ENCODE results near the gene TRAPPC3. TPM values are rescaled to one million over a fixed set of nuclear protein-coding genes. Genes with fewer than 3 reads are reported as not detected.
A peak's percentile ranks its signal among the peaks of the same experiment; 100 is the strongest.

Gene TRAPPC3
- total RNA-seq, 1 donor: 111 TPM

GRCh38 chr1:36094621-36095061, 54.6 kb downstream of the TRAPPC3 start:
- Histone ChIP-seq H3K27me3 (ENCODE audit: insufficient read depth, low read length) (no peaks in the 10 kb centered on the region), H3K27ac (ENCODE audit: low read depth, low read length) (no peak overlapping the region), H4K20me1 (ENCODE audit: insufficient read depth, low read length) (peaks cover 10% of the 10 kb centered on the region), H3K79me2 (ENCODE audit: insufficient read depth, low read length) (peaks cover 32% of the 10 kb centered on the region), H3K4me3 (ENCODE audit: insufficient read depth, low read length) (no peak overlapping the region), H3K4me1 (ENCODE audit: insufficient read depth, low read length) (peaks cover 8% of the 10 kb centered on the region), H3K36me3 (ENCODE audit: insufficient read depth, low read length) (peaks cover 44% of the 10 kb centered on the region), H3K4me2 (ENCODE audit: insufficient read depth, low read length) (no peak overlapping the region), H2AFZ (ENCODE audit: low read length) (no peak overlapping the region), H3K9me3 (ENCODE audit: low read depth, low read length) (no peaks in the 10 kb centered on the region)
- no peak for DNase-seq (ENCODE audit: insufficient read length, low spot score, missing footprints)
- TF ChIP-seq, protein P1, sequence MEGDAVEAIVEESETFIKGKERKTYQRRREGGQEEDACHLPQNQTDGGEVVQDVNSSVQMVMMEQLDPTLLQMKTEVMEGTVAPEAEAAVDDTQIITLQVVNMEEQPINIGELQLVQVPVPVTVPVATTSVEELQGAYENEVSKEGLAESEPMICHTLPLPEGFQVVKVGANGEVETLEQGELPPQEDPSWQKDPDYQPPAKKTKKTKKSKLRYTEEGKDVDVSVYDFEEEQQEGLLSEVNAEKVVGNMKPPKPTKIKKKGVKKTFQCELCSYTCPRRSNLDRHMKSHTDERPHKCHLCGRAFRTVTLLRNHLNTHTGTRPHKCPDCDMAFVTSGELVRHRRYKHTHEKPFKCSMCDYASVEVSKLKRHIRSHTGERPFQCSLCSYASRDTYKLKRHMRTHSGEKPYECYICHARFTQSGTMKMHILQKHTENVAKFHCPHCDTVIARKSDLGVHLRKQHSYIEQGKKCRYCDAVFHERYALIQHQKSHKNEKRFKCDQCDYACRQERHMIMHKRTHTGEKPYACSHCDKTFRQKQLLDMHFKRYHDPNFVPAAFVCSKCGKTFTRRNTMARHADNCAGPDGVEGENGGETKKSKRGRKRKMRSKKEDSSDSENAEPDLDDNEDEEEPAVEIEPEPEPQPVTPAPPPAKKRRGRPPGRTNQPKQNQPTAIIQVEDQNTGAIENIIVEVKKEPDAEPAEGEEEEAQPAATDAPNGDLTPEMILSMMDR (IDR thresholded peaks at IDR 0.05; ENCODE audit: extremely low read depth, low read depth, low read length): no peak

DNA sequence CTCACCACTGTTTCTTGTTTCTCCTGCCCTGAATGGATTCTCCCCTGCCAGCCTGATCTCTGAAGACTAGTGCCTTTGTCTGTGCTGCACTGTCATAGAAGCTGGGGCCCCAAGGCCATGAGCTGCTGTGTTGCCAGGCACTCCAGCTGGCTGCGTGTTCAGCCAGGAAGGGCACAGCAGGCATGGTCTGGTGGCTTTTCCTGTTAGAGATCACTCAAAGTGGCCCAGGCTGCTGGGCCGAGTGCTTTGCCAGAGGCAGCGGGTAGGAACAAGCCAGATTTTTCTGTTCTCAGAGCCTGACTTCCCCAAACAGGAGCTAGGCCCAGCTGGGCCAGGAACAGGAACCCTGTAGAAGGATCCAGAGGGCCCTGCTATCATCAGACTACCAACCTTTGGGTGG, 55.4 kb downstream of the TRAPPC3 start:
- no peak for DNase-seq (ENCODE audit: insufficient read length, low spot score, missing footprints)
- H4K20me1 ChIP-seq (ENCODE audit: insufficient read depth, low read length): peaks cover 10% of the 10 kb centered on the region
- no peak overlapping the region for H2AFZ ChIP-seq (ENCODE audit: low read length)
- H3K9me3 ChIP-seq (ENCODE audit: low read depth, low read length): no peaks in the 10 kb centered on the region
- no peak overlapping the region for H3K27ac ChIP-seq (ENCODE audit: low read depth, low read length)
- TF ChIP-seq, protein P1 (IDR thresholded peaks at IDR 0.05; ENCODE audit: extremely low read depth, low read depth, low read length): no peak
- no peaks in the 10 kb centered on the region for H3K27me3 ChIP-seq (ENCODE audit: insufficient read depth, low read length)
- no peak overlapping the region for H3K4me3 ChIP-seq (ENCODE audit: insufficient read depth, low read length)
- H3K4me2 ChIP-seq (ENCODE audit: insufficient read depth, low read length): no peak overlapping the region
- peaks cover 12% of the 10 kb centered on the region for H3K4me1 ChIP-seq (ENCODE audit: insufficient read depth, low read length)
- H3K36me3 ChIP-seq (ENCODE audit: insufficient read depth, low read length): peaks cover 44% of the 10 kb centered on the region
- peaks cover 39% of the 10 kb centered on the region for H3K79me2 ChIP-seq (ENCODE audit: insufficient read depth, low read length)

DNA sequence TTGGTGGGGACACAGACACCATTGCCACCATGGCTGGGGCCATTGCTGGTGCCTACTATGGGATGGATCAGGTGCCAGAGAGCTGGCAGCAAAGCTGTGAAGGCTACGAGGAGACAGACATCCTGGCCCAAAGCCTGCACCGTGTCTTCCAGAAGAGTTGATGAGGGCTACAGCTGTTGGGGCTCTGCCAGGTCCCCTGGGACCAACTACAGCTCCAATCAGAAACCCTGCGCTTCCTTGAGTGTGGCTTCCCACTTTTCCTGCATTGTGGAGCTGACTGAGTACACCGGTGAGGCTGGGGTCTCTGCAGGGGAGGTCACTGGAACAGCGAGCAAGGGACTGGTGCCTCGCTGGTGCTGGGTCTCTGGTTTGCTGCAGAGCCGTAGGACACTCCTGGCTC, 56.1 kb downstream of the TRAPPC3 start:
- TF ChIP-seq, protein P1 (IDR thresholded peaks at IDR 0.05; ENCODE audit: extremely low read depth, low read depth, low read length): no peak
- peaks cover 44% of the 10 kb centered on the region for H3K36me3 ChIP-seq (ENCODE audit: insufficient read depth, low read length)
- no peak overlapping the region for H2AFZ ChIP-seq (ENCODE audit: low read length)

DNA sequence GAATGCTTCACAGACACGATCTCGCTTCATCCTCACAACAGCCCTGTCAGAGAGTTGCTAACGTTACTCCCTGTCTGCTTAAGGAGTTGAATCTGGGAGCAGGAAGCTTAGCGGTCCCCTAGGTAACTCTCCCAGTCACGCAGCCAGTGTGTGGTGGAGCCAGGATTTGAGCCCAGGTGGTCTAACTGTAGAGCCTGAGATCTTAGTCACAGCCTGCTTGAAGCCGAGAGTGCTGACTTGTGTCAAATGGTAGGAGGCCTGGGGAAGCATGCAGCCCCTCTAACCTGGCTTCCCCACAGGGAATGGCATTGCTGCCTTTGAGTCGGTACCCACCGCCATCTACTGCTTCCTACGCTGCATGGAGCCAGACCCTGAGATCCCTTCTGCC, 56.5 kb downstream of the TRAPPC3 start:
- peaks cover 12% of the 10 kb centered on the region for H3K4me1 ChIP-seq (ENCODE audit: insufficient read depth, low read length)
- H3K27ac ChIP-seq (ENCODE audit: low read depth, low read length): no peak overlapping the region
- no peak for DNase-seq (ENCODE audit: insufficient read length, low spot score, missing footprints)
- no peak overlapping the region for H3K4me3 ChIP-seq (ENCODE audit: insufficient read depth, low read length)
- no peak overlapping the region for H3K4me2 ChIP-seq (ENCODE audit: insufficient read depth, low read length)
- no peaks in the 10 kb centered on the region for H3K9me3 ChIP-seq (ENCODE audit: low read depth, low read length)
- H3K79me2 ChIP-seq (ENCODE audit: insufficient read depth, low read length): peaks cover 41% of the 10 kb centered on the region
- no peak overlapping the region for H2AFZ ChIP-seq (ENCODE audit: low read length)
- TF ChIP-seq, protein P1 (IDR thresholded peaks at IDR 0.05; ENCODE audit: extremely low read depth, low read depth, low read length): no peak
- peaks cover 44% of the 10 kb centered on the region for H3K36me3 ChIP-seq (ENCODE audit: insufficient read depth, low read length)
- peaks cover 10% of the 10 kb centered on the region for H4K20me1 ChIP-seq (ENCODE audit: insufficient read depth, low read length)
- H3K27me3 ChIP-seq (ENCODE audit: insufficient read depth, low read length): no peaks in the 10 kb centered on the region

More for the DNA sequence above, 56.1 kb downstream of the TRAPPC3 start:
- Histone ChIP-seq H3K9me3 (ENCODE audit: low read depth, low read length) (no peaks in the 10 kb centered on the region), H3K4me2 (ENCODE audit: insufficient read depth, low read length) (no peak overlapping the region), H3K4me1 (ENCODE audit: insufficient read depth, low read length) (peaks cover 12% of the 10 kb centered on the region), H3K27me3 (ENCODE audit: insufficient read depth, low read length) (no peaks in the 10 kb centered on the region), H4K20me1 (ENCODE audit: insufficient read depth, low read length) (peaks cover 10% of the 10 kb centered on the region), H3K79me2 (ENCODE audit: insufficient read depth, low read length) (peaks cover 41% of the 10 kb centered on the region), H3K4me3 (ENCODE audit: insufficient read depth, low read length) (no peak overlapping the region), H3K27ac (ENCODE audit: low read depth, low read length) (no peak overlapping the region)
- DNase-seq (ENCODE audit: insufficient read length, low spot score, missing footprints): peak; percentile 35
